Effector memory CD4-positive, alpha-beta T cell (primary cell): Measurements from ENCODE around the gene CTBP2.
"Not testable (repeated sequence)": the region's sequence is repeated elsewhere in the genome, so short reads cannot be mapped to it uniquely, and the experiment has no call there.

Experiments used
- DNase-seq, 3 donors: peaks; one replicate each; pipeline ENCODE4 v3.0.0-alpha.2; 2020
- H3K27ac ChIP-seq: 2 replicates; pipeline ENCODE4 v1.7.0; 2013; ENCODE audit warnings: mild to moderate bottlenecking, low read length, moderate library complexity; ENCODE audit not compliant: insufficient read depth, poor library complexity, severe bottlenecking
- H3K27me3 ChIP-seq: replicated peaks from 2 replicates; pipeline ENCODE4 v1.7.0; 2013; ENCODE audit warnings: mild to moderate bottlenecking, low read length; ENCODE audit not compliant: insufficient read depth, control insufficient read depth, poor library complexity, severe bottlenecking
- H3K36me3 ChIP-seq: 2 replicates; pipeline ENCODE4 v1.7.0; 2013; ENCODE audit warnings: mild to moderate bottlenecking, low read length, moderate library complexity; ENCODE audit not compliant: control insufficient read depth, insufficient read depth
- H3K4me1 ChIP-seq: 2 replicates; pipeline ENCODE4 v1.7.0; 2013; ENCODE audit warnings: low read length, mild to moderate bottlenecking; ENCODE audit not compliant: control insufficient read depth, insufficient read depth, poor library complexity, severe bottlenecking
- H3K4me3 ChIP-seq: 2 replicates; pipeline ENCODE4 v1.7.0; 2013; ENCODE audit warnings: low read length, low read depth, mild to moderate bottlenecking; ENCODE audit not compliant: insufficient read depth, poor library complexity, severe bottlenecking
- H3K9me3 ChIP-seq: 2 replicates; pipeline ENCODE4 v1.7.0; 2013; ENCODE audit warnings: mild to moderate bottlenecking, low read length, moderate library complexity; ENCODE audit not compliant: control insufficient read depth

Gene CTBP2

DNA sequence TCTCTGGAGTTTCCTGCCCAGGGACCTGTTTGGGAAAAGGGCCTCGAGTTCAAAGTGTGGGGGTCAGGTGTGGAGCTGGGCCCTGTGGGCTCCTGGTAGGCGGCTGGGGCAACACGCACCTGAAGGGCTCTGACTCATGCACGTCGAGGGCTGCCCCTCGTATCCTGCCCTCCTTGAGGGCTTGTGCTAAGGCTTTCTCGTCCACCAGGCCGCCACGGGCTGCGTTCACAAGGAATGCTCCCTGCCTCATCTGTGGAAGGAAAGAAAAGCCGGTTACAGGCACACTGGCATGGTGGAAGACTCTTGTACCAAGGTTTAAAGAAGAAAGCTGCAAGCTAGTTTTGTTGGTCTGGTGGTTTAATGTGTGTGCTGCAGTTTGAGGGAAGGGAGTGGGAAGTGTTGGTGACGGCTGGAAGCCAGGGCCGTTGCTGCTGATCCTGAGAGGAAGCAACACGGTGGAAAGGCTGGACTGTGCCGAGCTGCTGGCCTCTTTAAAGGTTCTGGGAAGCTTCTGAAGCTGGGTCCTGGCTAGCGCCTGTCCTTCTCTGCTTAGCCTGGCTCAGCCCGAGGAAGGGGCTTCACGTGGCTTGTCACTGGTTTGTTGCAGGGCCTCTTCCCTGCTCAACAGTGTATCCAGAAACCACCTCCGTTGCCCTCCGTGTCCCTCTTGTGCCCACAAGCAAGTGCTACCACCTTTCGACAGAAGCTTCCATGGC lies 166.5 kb downstream of the CTBP2 start:
- Histone ChIP-seq H3K9me3 (no peaks in the 10 kb centered on the region), H3K4me3 (no peak overlapping the region), H3K4me1 (no peaks in the 10 kb centered on the region), H3K27ac (no peak overlapping the region), H3K36me3 (no peaks in the 10 kb centered on the region), H3K27me3 (no peaks in the 10 kb centered on the region)
- DNase-seq = no peak

DNA sequence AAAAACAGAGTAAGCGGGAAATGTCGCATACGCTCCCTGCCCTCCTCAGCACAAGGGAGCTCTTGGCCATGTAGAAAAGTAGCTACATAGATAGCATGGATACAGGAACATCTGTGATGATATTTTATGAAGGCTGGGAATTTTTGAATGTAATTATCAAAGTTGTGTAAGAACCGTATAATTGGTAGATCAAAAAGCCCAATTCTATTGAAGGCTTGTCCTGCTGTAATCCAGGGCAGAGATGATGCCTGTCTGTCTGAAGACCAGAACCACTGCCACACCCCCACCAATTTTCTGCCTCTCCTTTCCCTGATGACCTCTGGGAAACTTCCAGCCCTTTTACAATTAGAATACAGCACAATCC lies 167.0 kb downstream of the CTBP2 start:
- no peak overlapping the region for H3K27ac ChIP-seq
- DNase-seq = no peak
- no peaks in the 10 kb centered on the region for H3K9me3 ChIP-seq
- no peak overlapping the region for H3K4me3 ChIP-seq
- H3K36me3 ChIP-seq = no peaks in the 10 kb centered on the region
- H3K27me3 ChIP-seq = no peaks in the 10 kb centered on the region
- H3K4me1 ChIP-seq = no peaks in the 10 kb centered on the region

DNA sequence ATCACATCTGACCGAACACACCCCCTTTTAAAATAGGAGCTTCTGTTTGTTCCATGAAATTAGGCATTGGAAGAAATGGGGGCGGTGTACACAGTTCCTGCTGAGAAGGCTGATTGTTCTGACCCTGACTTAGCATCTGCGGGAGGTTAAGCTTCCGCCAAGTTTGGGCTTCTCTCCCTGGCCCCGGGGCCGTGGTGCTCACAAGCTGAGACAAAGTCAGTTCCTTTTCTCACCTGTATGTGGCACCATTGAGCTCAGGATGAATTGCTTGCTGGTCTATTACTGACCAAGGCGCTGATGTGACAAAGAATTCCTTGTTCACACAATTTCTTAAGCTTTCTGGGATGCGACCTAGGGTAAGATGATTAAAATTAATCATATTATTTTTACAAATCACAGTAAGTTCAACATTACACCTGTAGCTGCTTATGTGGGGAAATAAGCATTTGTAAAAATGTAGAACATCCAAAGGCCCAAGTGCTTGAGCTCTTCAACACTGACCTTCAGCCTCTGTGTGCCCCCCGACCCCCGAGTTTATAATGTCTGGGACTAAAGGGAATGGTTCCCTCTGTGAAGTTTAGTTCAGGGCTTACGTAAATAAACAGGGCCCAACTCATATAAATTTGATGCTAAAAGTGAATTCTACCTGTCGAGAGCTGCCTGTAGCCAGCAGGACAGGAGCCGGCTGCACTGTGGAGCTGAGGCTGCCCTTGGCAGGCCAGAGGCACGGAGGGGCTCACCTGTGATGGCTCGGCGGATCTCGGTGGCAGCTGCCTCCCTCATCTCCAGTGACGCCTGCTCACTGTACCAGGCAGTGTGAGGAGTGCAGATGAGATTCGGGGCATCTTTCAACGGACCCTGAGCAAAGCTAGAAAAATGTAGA lies 167.7 kb downstream of the CTBP2 start:
- Histone ChIP-seq H3K4me1 (no peaks in the 10 kb centered on the region), H3K27me3 (no peaks in the 10 kb centered on the region), H3K4me3 (no peak overlapping the region), H3K9me3 (no peaks in the 10 kb centered on the region), H3K36me3 (no peaks in the 10 kb centered on the region), H3K27ac (no peak overlapping the region)
- no peak for DNase-seq

DNA sequence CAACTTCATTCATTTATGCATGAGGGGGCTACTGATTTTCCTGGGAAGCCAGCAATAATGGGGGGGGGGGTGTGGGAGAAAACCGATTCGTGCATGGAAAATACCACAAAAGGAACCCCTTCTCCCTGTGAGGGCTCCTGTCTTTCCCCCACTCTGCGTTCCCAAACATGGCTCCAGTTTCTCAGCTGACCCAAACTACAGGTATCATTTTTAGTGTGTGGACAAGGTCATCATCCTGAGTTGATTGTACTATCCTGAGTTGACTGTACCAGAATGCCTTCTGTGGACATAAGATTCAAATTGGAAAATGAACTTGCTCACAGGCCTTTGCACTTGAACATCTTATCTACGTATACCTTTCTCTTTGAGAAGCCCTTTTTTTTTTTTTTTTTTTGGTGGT lies 168.5 kb downstream of the CTBP2 start:
- H3K27ac ChIP-seq = no peak overlapping the region
- H3K9me3 ChIP-seq = no peaks in the 10 kb centered on the region
- H3K36me3 ChIP-seq = peaks cover 3% of the 10 kb centered on the region
- H3K4me1 ChIP-seq = no peaks in the 10 kb centered on the region
- H3K4me3 ChIP-seq = no peak overlapping the region
- no peak for DNase-seq
- no peaks in the 10 kb centered on the region for H3K27me3 ChIP-seq

DNA sequence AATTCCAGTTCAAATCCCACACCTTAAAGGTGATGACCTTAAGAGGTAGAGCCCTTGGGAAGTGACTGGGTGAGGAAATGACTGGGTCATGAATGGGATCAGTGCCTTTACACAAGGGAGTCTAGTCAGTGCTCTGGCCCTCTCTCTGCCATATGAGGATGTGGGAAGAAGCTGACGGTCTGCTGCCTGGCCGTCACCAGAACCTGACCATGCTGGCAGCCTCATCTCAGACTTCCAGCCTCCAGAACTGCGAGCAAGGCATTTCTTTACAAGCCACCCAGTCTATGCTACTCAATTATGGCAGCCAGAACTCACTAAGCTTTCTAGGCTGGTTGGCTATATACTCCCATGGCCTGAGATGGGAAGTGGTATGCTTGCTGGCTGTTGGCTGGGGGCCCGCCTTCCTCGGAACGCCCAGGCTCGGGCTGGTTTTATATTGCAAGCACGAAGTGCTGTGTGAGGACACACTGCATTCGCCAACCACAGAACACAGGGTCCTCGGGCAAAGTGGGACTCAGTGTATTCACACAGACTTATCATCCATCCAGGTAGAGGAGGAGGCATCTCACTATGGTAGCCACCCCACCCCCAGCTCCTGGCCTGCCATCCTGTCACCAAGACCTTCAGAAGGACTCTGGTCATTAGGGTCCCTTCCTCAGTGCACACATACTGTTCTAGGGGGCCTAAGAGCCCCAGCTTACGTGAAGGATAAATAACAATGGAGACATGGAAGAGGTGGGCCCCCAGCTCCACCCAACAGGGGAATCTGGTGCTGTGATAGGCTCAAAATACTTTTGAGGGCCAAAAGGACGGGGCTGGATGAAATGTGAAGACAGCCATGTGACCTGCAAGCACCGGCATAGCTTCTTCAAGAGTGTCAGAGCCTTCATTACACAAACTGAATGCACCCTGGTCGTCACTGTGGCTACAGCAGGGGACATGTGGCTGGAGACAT lies 169.4 kb downstream of the CTBP2 start:
- Histone ChIP-seq H3K27me3 (no peaks in the 10 kb centered on the region), H3K4me1 (no peaks in the 10 kb centered on the region), H3K27ac (no peak overlapping the region), H3K36me3 (peaks cover 3% of the 10 kb centered on the region), H3K4me3 (no peak overlapping the region), H3K9me3 (no peaks in the 10 kb centered on the region)
- DNase-seq = no peak

DNA sequence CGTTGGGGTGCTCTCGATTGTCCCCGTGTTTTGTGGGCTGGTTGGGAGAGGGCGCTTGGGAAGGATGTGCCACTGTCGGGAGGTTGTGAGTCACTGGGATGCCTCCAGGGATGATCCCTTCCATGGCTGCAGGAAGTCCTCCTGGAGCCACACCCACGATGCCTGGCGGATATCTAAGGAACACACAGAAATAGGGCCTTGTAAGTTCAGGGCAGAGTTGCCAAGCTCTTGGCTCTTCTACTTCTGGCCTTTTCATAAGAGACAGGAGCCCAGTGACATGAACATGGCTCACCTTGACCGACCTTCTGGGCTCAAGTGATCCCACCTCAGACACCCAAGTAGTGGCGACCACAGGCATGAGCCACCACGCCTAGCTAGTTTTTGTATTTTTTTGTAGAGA lies 170.8 kb downstream of the CTBP2 start:
- DNase-seq = no peak

DNA sequence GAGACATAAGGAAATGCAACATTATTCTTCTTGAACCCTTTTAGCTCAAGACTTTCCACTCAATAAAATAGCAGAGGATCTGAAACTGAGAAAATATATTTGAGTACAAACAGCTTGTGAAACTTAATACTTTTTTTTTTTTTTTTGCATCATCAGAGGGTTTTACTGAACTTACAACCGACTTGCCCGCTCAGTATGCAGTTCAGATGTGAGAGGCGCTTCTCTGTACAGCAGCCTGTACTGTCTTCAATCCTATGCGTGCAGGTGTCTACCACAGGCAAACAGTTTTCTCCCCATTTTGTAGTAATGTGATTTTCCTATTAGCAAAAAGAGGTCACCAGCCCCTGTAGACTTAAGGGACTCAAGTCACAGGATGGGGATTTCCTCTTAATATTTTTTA lies 171.6 kb downstream of the CTBP2 start:
- H3K4me1 ChIP-seq, H3K4me3 ChIP-seq, H3K27ac ChIP-seq, H3K27me3 ChIP-seq, DNase-seq, H3K9me3 ChIP-seq: not testable (repeated sequence)
- peaks cover 16% of the 10 kb centered on the region for H3K36me3 ChIP-seq

More for the DNA sequence above, 170.8 kb downstream of the CTBP2 start:
- Histone ChIP-seq H3K4me1 (no peaks in the 10 kb centered on the region), H3K27ac (no peak overlapping the region), H3K9me3 (no peaks in the 10 kb centered on the region), H3K27me3 (no peaks in the 10 kb centered on the region), H3K4me3 (no peak overlapping the region), H3K36me3 (peaks cover 11% of the 10 kb centered on the region)

DNA sequence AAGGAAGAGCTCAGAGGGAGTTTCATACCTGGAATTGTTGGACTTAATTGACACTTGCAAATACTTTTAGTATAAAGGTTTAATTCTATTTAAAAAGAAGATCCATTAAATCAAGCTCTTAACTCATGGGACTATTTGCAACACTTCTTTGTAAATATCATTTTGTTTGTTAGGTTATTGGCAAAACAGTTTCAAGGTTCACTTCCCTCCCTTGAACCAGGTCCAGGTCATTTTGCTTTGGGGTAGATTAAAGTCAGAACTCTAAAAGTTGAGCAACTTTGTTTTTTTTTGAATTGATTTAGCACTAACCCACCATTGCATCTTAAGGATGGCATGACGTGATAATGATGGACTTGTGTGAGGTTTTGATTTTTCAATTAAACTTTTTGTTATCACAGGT lies 172.6 kb downstream of the CTBP2 start:
- Histone ChIP-seq H3K27me3 (no peaks in the 10 kb centered on the region), H3K4me1 (no peaks in the 10 kb centered on the region), H3K4me3 (no peak overlapping the region), H3K9me3 (no peaks in the 10 kb centered on the region), H3K36me3 (peaks cover 26% of the 10 kb centered on the region), H3K27ac (no peak overlapping the region)
- no peak for DNase-seq

DNA sequence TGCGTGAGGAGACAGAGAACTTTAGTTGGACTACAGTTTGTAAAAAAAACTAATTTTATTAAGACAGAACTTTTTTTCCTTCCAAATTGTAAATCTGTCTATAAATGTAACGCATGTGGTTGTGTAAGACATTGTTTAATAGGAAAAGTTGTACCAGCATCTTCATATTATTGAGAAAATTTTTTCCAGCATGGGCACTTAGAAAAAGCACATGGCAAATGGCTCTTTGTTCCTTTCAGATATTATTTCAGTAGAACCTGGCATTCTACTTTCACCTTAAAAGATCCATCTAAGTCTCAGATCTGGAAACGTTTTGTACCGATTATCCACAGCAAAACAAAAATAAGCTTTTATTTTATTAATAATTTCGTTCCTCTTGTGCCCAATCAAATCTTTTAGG lies 175.2 kb downstream of the CTBP2 start:
- H3K4me1 ChIP-seq = no peaks in the 10 kb centered on the region
- peaks cover 37% of the 10 kb centered on the region for H3K36me3 ChIP-seq
- no peak overlapping the region for H3K4me3 ChIP-seq
- DNase-seq = no peak
- no peaks in the 10 kb centered on the region for H3K9me3 ChIP-seq
- no peaks in the 10 kb centered on the region for H3K27me3 ChIP-seq
- no peak overlapping the region for H3K27ac ChIP-seq
